ENCODE measurements around the gene CLASP1.
"Not testable (repeated sequence)": the region's sequence is repeated elsewhere in the genome, so short reads cannot be mapped to it uniquely, and the experiment has no call there.

Gene CLASP1

DNA sequence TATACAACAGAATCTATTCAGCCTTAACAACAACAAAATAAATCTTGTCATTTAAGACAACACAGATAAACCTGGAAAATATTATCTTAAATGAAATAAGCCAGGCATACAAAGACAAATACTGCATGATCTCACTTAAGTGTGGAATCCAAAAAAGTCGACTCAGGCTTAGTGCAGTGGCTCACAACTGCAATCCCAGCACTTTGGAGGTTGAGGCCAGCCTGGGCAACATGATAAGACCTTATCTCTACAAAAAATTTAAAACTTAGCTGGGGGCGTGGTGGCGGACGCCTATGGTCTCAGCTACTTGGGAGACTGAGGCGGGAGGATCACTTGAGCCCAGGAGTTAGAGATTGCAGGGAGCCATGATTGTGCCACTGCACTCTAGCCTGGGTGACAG lies 193.8 kb downstream of the CLASP1 start:
- no peak for DNase-seq (ENCODE audit: insufficient read length, low spot score)
- FAIRE-seq, result no peak
- no peak for TF ChIP-seq TAF1 (IDR thresholded peaks at IDR 0.05; ENCODE audit: low read depth, low read length)
- TF ChIP-seq POU2F2 (IDR thresholded peaks at IDR 0.05; ENCODE audit: low read depth, low read length), result no peak
- no peak for TF ChIP-seq SPI1 (IDR thresholded peaks at IDR 0.05; ENCODE audit: low read depth, low read length)
- no peak for TF ChIP-seq POLR2AphosphoS5 (IDR thresholded peaks at IDR 0.05; ENCODE audit: low read depth, low read length)
- TF ChIP-seq PAX5 (IDR thresholded peaks at IDR 0.05; ENCODE audit: insufficient read depth, low read length, severe bottlenecking), result no peak
- no peak for TF ChIP-seq POLR2A (IDR thresholded peaks at IDR 0.05; ENCODE audit: low read depth, low read length)

DNA sequence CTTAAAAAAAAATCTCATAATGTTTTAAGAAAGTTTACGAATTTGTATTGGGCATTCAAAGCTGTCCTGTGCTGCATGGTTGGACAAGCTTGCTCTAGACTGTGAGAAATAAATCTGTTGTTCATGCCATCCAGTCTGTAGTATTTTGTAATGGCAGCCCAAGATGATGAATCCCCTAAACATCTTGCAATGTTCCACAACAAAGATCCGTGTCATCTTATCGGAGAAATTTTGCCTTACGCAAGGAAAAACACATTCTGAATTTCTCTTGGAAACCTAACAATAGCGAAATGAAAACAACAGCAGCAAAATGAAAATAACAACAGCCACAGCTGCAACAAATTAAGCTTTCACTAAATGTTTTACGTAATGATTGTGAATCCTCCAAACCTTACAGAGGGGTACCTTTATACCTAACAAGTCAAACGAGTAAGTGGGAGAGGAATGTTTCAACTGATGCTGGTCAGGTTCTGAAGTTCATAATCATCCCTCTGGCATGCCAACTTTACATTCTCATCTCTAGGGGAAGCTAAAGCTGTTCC lies 194.6 kb downstream of the CLASP1 start:
- FAIRE-seq (no peak), DNase-seq (ENCODE audit: insufficient read length, low spot score) (no peak)
- TF ChIP-seq POLR2A (IDR thresholded peaks at IDR 0.05; ENCODE audit: low read depth, low read length) (no peak), TAF1 (IDR thresholded peaks at IDR 0.05; ENCODE audit: low read depth, low read length) (no peak), POU2F2 (IDR thresholded peaks at IDR 0.05; ENCODE audit: low read depth, low read length) (no peak), SPI1 (IDR thresholded peaks at IDR 0.05; ENCODE audit: low read depth, low read length) (no peak)

DNA sequence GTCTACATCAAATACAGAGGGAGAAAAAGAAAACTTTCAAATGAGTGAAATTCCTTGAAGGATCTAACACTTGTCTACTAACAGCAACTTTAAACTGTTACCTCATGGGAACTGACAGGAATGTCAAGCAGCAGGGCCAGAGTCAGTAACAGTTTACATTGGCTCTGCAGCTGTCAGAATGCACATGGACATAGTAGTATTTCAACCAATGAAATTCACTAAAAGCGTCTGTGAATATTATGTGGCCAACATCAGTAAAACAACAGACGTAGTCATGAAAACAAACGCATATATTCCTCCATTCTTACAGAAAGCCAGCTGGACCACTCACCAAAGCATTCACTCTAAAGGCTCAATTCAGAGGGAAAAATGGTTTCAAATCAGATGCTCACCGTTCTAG lies 197.9 kb downstream of the CLASP1 start:
- TF ChIP-seq POLR2A (IDR thresholded peaks at IDR 0.05; ENCODE audit: low read depth, low read length), result no peak
- TF ChIP-seq TAF1 (IDR thresholded peaks at IDR 0.05; ENCODE audit: low read depth, low read length), result no peak
- no peak for TF ChIP-seq POU2F2 (IDR thresholded peaks at IDR 0.05; ENCODE audit: low read depth, low read length)
- no peak for TF ChIP-seq POLR2AphosphoS5 (IDR thresholded peaks at IDR 0.05; ENCODE audit: low read depth, low read length)
- TF ChIP-seq PAX5 (IDR thresholded peaks at IDR 0.05; ENCODE audit: insufficient read depth, low read length, severe bottlenecking), result no peak
- DNase-seq (ENCODE audit: insufficient read length, low spot score) (no peak), FAIRE-seq (no peak)

DNA sequence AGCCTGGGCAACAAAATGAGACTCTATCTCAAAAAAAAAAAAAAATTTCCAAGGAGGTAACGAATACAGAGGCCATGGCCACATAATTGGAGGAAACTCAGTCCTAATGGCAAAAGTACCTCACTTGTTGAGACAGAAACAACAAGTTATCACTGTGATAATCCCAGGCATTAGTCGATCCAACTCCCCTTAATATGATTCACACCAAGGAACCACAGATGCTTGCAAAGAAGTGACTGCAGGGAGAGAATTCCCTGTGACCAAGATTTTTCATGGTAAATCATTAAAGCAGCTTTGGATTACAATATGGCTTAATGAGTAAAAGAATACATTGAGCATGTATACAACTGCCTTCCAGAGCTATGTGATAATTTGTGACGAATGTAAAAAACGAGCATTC lies 199.0 kb downstream of the CLASP1 start:
- TF ChIP-seq POU2F2 (IDR thresholded peaks at IDR 0.05; ENCODE audit: low read depth, low read length) (no peak), PAX5 (IDR thresholded peaks at IDR 0.05; ENCODE audit: insufficient read depth, low read length, severe bottlenecking) (no peak), TAF1 (IDR thresholded peaks at IDR 0.05; ENCODE audit: low read depth, low read length) (no peak), POLR2A (IDR thresholded peaks at IDR 0.05; ENCODE audit: low read depth, low read length) (no peak), POLR2AphosphoS5 (IDR thresholded peaks at IDR 0.05; ENCODE audit: low read depth, low read length) (no peak), SPI1 (IDR thresholded peaks at IDR 0.05; ENCODE audit: low read depth, low read length) (no peak)
- FAIRE-seq (no peak), DNase-seq (ENCODE audit: insufficient read length, low spot score) (no peak)

- FAIRE-seq (no peak), DNase-seq (ENCODE audit: insufficient read length, low spot score) (no peak)
- no peak for TF ChIP-seq POU2F2 (IDR thresholded peaks at IDR 0.05; ENCODE audit: low read depth, low read length)
- TF ChIP-seq PAX5 (IDR thresholded peaks at IDR 0.05; ENCODE audit: insufficient read depth, low read length, severe bottlenecking), result no peak
- no peak for TF ChIP-seq POLR2A (IDR thresholded peaks at IDR 0.05; ENCODE audit: low read depth, low read length)
- TF ChIP-seq SPI1 (IDR thresholded peaks at IDR 0.05; ENCODE audit: low read depth, low read length), result no peak
- no peak for TF ChIP-seq POLR2AphosphoS5 (IDR thresholded peaks at IDR 0.05; ENCODE audit: low read depth, low read length)
- TF ChIP-seq TAF1 (IDR thresholded peaks at IDR 0.05; ENCODE audit: low read depth, low read length), result no peak
These were observed 202.5 kb downstream of the CLASP1 start for GRCh38 chr2:121446647-121447241.

- FAIRE-seq (no peak), DNase-seq (ENCODE audit: insufficient read length, low spot score) (no peak)
- TF ChIP-seq SPI1 (IDR thresholded peaks at IDR 0.05; ENCODE audit: low read depth, low read length) (no peak), POLR2AphosphoS5 (IDR thresholded peaks at IDR 0.05; ENCODE audit: low read depth, low read length) (no peak), POLR2A (IDR thresholded peaks at IDR 0.05; ENCODE audit: low read depth, low read length) (no peak), PAX5 (IDR thresholded peaks at IDR 0.05; ENCODE audit: insufficient read depth, low read length, severe bottlenecking) (no peak), TAF1 (IDR thresholded peaks at IDR 0.05; ENCODE audit: low read depth, low read length) (no peak), POU2F2 (IDR thresholded peaks at IDR 0.05; ENCODE audit: low read depth, low read length) (no peak)
These were observed 206.4 kb downstream of the CLASP1 start for GRCh38 chr2:121442889-121443288.

DNA sequence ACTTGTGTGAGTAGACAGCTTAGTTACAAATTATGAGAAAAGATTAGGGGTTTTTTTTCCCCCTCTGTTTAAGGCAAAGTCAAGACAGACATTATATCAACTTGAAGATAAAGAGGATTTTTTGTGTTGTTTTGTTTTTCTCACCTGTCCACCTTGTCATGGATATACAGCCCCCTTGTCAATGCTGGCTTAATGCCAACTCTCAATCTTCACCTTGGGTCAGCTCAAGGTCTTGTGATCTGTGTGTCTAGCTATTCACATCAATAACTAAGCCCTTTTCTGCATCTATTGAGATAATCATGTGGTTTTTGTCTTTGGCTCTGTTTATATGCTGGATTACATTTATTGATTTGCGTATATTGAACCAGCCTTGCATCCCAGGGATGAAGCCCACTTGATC lies 211.0 kb downstream of the CLASP1 start:
- not testable (repeated sequence) for DNase-seq (ENCODE audit: insufficient read length, low spot score); FAIRE-seq

- DNase-seq (ENCODE audit: insufficient read length, low spot score) (no peak), FAIRE-seq (no peak)
- TF ChIP-seq PAX5 (IDR thresholded peaks at IDR 0.05; ENCODE audit: insufficient read depth, low read length, severe bottlenecking) (no peak), POLR2AphosphoS5 (IDR thresholded peaks at IDR 0.05; ENCODE audit: low read depth, low read length) (no peak), POLR2A (IDR thresholded peaks at IDR 0.05; ENCODE audit: low read depth, low read length) (no peak), TAF1 (IDR thresholded peaks at IDR 0.05; ENCODE audit: low read depth, low read length) (no peak), POU2F2 (IDR thresholded peaks at IDR 0.05; ENCODE audit: low read depth, low read length) (no peak), SPI1 (IDR thresholded peaks at IDR 0.05; ENCODE audit: low read depth, low read length) (no peak)
These were observed 212.3 kb downstream of the CLASP1 start for GRCh38 chr2:121436918-121437317.

DNA sequence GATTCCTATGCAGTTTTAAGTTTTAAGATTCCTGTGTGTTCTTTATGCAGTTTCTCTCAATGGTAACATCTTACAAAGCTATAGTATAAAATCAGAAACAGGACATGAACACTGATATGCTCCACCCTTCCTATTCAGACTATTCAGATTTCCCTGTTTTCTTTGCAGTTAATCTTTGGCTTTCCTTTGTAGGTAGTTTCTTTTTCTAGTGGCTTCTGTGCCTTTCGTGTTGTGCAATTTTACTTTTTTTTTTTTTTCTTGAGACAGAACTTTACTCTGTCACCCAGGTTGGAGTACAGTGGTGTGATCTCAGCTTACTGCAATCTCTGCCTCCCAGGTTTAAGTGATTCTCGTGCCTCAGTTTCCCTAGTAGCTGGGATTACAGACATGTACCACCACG lies 213.5 kb downstream of the CLASP1 start:
- no peak for FAIRE-seq
- no peak for DNase-seq (ENCODE audit: insufficient read length, low spot score)

GRCh38 chr2:121431214-121431613 lies 218.0 kb downstream of the CLASP1 start:
- no peak for DNase-seq (ENCODE audit: insufficient read length, low spot score)
- no peak for TF ChIP-seq POLR2AphosphoS5 (IDR thresholded peaks at IDR 0.05; ENCODE audit: low read depth, low read length)
- no peak for TF ChIP-seq SPI1 (IDR thresholded peaks at IDR 0.05; ENCODE audit: low read depth, low read length)
- no peak for TF ChIP-seq POLR2A (IDR thresholded peaks at IDR 0.05; ENCODE audit: low read depth, low read length)
- no peak for TF ChIP-seq POU2F2 (IDR thresholded peaks at IDR 0.05; ENCODE audit: low read depth, low read length)
- no peak for FAIRE-seq

More for the DNA sequence above, 213.5 kb downstream of the CLASP1 start:
- TF ChIP-seq POLR2A (IDR thresholded peaks at IDR 0.05; ENCODE audit: low read depth, low read length), result no peak
- TF ChIP-seq POLR2AphosphoS5 (IDR thresholded peaks at IDR 0.05; ENCODE audit: low read depth, low read length), result no peak
- TF ChIP-seq SPI1 (IDR thresholded peaks at IDR 0.05; ENCODE audit: low read depth, low read length), result no peak
- no peak for TF ChIP-seq TAF1 (IDR thresholded peaks at IDR 0.05; ENCODE audit: low read depth, low read length)
- TF ChIP-seq POU2F2 (IDR thresholded peaks at IDR 0.05; ENCODE audit: low read depth, low read length), result no peak

All from GM12891 (cell line).